A673 (cell line): ENCODE data around the gene TMC1.

Experiments
- CTCF ChIP-seq: fragments of 300-800, 200-600 bp; sonication (generic); conservative IDR thresholded peaks from 2 replicates; pipeline ENCODE4 v1.5.1; 2017; ENCODE audit warnings: low read depth, mild to moderate bottlenecking, antibody characterized with exemption, low read length, moderate library complexity, mixed read lengths
- EZH2 ChIP-seq: fragments of 200-600 bp; sonication (generic); IDR thresholded peaks from 2 replicates; pipeline ENCODE4 v1.6.1; 2017; ENCODE audit warnings: borderline replicate concordance, low read depth, mild to moderate bottlenecking, mixed read lengths, antibody characterized with exemption, low read length; ENCODE audit not compliant: poor library complexity, severe bottlenecking

- TF ChIP-seq EZH2 (no peak), CTCF (peak; percentile 40; the same call in 1 of the 2 replicates)
Measured at GRCh38 chr9:72753266-72753893, 232.0 kb downstream of the TMC1 start.
